HG03521 (cell line): ENCODE results near the gene ERBIN.
"Not testable (repeated sequence)": the region's sequence is repeated elsewhere in the genome, so short reads cannot be mapped to it uniquely, and the experiment has no call there.

Experiments
- ATAC-seq: cut with Tn5 transposase; IDR thresholded peaks from one replicate; pipeline ENCODE4 v1.9.1; 2021; ENCODE audit warnings: mild to moderate bottlenecking, moderate library complexity; ENCODE audit not compliant: unreplicated experiment

ERBIN gene

GRCh38 chr5:65926276-65926783, at the start of gene ERBIN:
TSS of gene ERBIN (plus strand) at chr5:65926575. CDS start at chr5:65992719, 66,144 bp downstream.
- ATAC-seq = peak; percentile 17

- ATAC-seq = no peak
These were observed 49.4 kb upstream of the ERBIN start for GRCh38 chr5:65876970-65877369.

- not testable (repeated sequence) for ATAC-seq
These were observed 46.6 kb upstream of the ERBIN start for GRCh38 chr5:65879668-65880256.

- no peak for ATAC-seq
These were observed 45.8 kb upstream of the ERBIN start for GRCh38 chr5:65880496-65881072.

- ATAC-seq = no peak
These were observed 44.1 kb upstream of the ERBIN start for GRCh38 chr5:65882278-65882677.

GRCh38 chr5:65883461-65883860, 42.9 kb upstream of the ERBIN start:
- ATAC-seq = no peak

GRCh38 chr5:65886387-65886786, 40.0 kb upstream of the ERBIN start:
- ATAC-seq = no peak

- not testable (repeated sequence) for ATAC-seq
These were observed 34.4 kb upstream of the ERBIN start for GRCh38 chr5:65892024-65892423.

- ATAC-seq = no peak
These were observed 33.6 kb upstream of the ERBIN start for GRCh38 chr5:65892801-65893200.

- no peak for ATAC-seq
These were observed 32.5 kb upstream of the ERBIN start for GRCh38 chr5:65893749-65894430.

GRCh38 chr5:65895891-65896290, 30.5 kb upstream of the ERBIN start:
- ATAC-seq = no peak

- ATAC-seq = no peak
These were observed 25.6 kb upstream of the ERBIN start for GRCh38 chr5:65900746-65901145.

- ATAC-seq = no peak
These were observed 24.3 kb upstream of the ERBIN start for GRCh38 chr5:65902104-65902503.

GRCh38 chr5:65903581-65903980, 22.8 kb upstream of the ERBIN start:
- no peak for ATAC-seq

GRCh38 chr5:65906256-65906655, 20.1 kb upstream of the ERBIN start:
- no peak for ATAC-seq

GRCh38 chr5:65907135-65907534, 19.2 kb upstream of the ERBIN start:
- no peak for ATAC-seq

GRCh38 chr5:65910711-65911110, 15.7 kb upstream of the ERBIN start:
- ATAC-seq = no peak

GRCh38 chr5:65912311-65912710, 14.1 kb upstream of the ERBIN start:
- ATAC-seq = no peak

- no peak for ATAC-seq
These were observed 12.9 kb upstream of the ERBIN start for GRCh38 chr5:65913519-65913918.

GRCh38 chr5:65914641-65915196, 11.7 kb upstream of the ERBIN start:
- ATAC-seq = no peak

- not testable (repeated sequence) for ATAC-seq
These were observed 10.7 kb upstream of the ERBIN start for GRCh38 chr5:65915661-65916060.

- ATAC-seq = no peak
These were observed 10.3 kb upstream of the ERBIN start for GRCh38 chr5:65916066-65916465.
